HepG2 (cell line): Measurements from ENCODE around the gene BCAT1. TPM values are rescaled to one million over a fixed set of nuclear protein-coding genes. Genes with fewer than 3 reads are reported as not detected.

Experiments used
- ATAC-seq: fragments of 200-7000 bp; cut with Tn5 transposase; 3 replicates; pipeline ENCODE4 v1.9.1; 2020; ENCODE audit warnings: mild to moderate bottlenecking, moderate library complexity
- BruUV-seq: library from RNA; stranded (reverse); fragments of 400-500 nt; replicated peaks from 2 replicates; lab custom pipeline; 2021; lab: Mats Ljungman, UMichigan
- CTCF ChIA-PET: fragments of 300-600 bp; formaldehyde crosslinking; extraction: SDS; loops from one replicate; lab custom pipeline; 2021; ENCODE audit warnings: low total read pairs, inconsistent platforms, low intra/inter-chr PET ratio; lab: Yijun Ruan, JAX
- POLR2A ChIA-PET: fragments of 350-600 bp; sonication (Branson Sonifier 250); formaldehyde crosslinking; loops from one replicate; lab custom pipeline; 2020; ENCODE audit warnings: antibody characterized with exemption, inconsistent platforms; lab: Yijun Ruan, JAX
- DNase-seq: peaks from one replicate; pipeline ENCODE4 v3.0.0-alpha.2; 2015; ENCODE audit warnings: low spot score
- FAIRE-seq: peaks from 3 replicates; lab custom pipeline; 2011; peaks lifted over from hg19 to GRCh38; lab: Jason Lieb, UNC
- H2AFZ ChIP-seq: one replicate; pipeline ENCODE4 v1.6.1; 2011; ENCODE audit warnings: low read length, inconsistent platforms
- H3K27ac ChIP-seq: fragments of 300-600 bp; 3 replicates; pipeline ENCODE4 v1.8.0; 2011; ENCODE audit warnings: mixed run types, mild to moderate bottlenecking, mixed read lengths, low read length, inconsistent platforms; ENCODE audit not compliant: insufficient read depth; ENCODE audit errors: extremely low read length
- H3K27me3 ChIP-seq, 2 experiments: fragments of 200-600 bp in 1 of 2; 2 replicates in 1 of 2; 3 replicates in 1 of 2; pipeline versions ENCODE4 v1.6.0 to v1.8.0; 2011; ENCODE audit warnings: low read length in 2 of 2, mild to moderate bottlenecking in 2 of 2, moderate library complexity in 2 of 2, inconsistent platforms in 1 of 2; ENCODE audit not compliant: insufficient read depth in 2 of 2, control insufficient read depth in 1 of 2
- H3K36me3 ChIP-seq, 2 experiments: fragments of 200-600 bp in 1 of 2; replicated peaks in 1 of 2; 2 replicates in 1 of 2; 3 replicates in 1 of 2; pipeline versions ENCODE4 v1.5.1 to v1.8.0; 2011; ENCODE audit warnings: low read length in 2 of 2, inconsistent platforms in 1 of 2; ENCODE audit not compliant: insufficient read depth in 2 of 2, control insufficient read depth in 1 of 2
- H3K4me1 ChIP-seq: 2 replicates; pipeline ENCODE4 v1.5.1; 2012; ENCODE audit warnings: low read length, inconsistent platforms; ENCODE audit not compliant: insufficient read depth
- H3K4me2 ChIP-seq: 2 replicates; pipeline ENCODE4 v1.6.0; 2011; ENCODE audit warnings: low read depth, low read length, inconsistent platforms
- H3K4me3 ChIP-seq, 3 experiments: fragments of 200-600 bp in 1 of 3; sonication (generic), shearing (Covaris generic) in 1 of 3; replicated peaks in 1 of 3; 2 replicates each; pipeline ENCODE4 v1.5.1; 2011 to 2016; ENCODE audit warnings: low read length in 3 of 3, inconsistent platforms in 2 of 3, low read depth in 2 of 3, mild to moderate bottlenecking in 2 of 3, control low read depth in 1 of 3, mixed read lengths in 1 of 3; ENCODE audit not compliant: insufficient read depth in 1 of 3
- H3K79me2 ChIP-seq: one replicate; pipeline ENCODE4 v1.6.1; 2011; ENCODE audit warnings: low read length, inconsistent platforms; ENCODE audit not compliant: insufficient read depth
- H3K9ac ChIP-seq: 2 replicates; pipeline ENCODE4 v1.6.0; 2011; ENCODE audit warnings: mild to moderate bottlenecking, low read depth, low read length, inconsistent platforms; ENCODE audit not compliant: insufficient read depth
- H3K9me3 ChIP-seq: 2 replicates; pipeline ENCODE4 v1.5.1; 2012; ENCODE audit warnings: mild to moderate bottlenecking, low read length
- H4K20me1 ChIP-seq: 2 replicates; pipeline ENCODE4 v1.6.0; 2011; ENCODE audit warnings: inconsistent platforms, mild to moderate bottlenecking, low read length, moderate library complexity; ENCODE audit not compliant: insufficient read depth
- E2F2 ChIP-seq: sonication (generic); formaldehyde crosslinking; IDR thresholded peaks from 2 replicates; pipeline ENCODE4 v1.4.0; 2020; ENCODE audit warnings: missing genetic modification reagents, borderline replicate concordance
- ESRRA ChIP-seq: sonication (generic); formaldehyde crosslinking; IDR thresholded peaks from 2 replicates; pipeline ENCODE4 v1.5.1; 2020; ENCODE audit warnings: mild to moderate bottlenecking, low read depth, missing genetic modification reagents
- HNRNPK ChIP-seq: fragments of 200-400 bp; formaldehyde crosslinking; IDR thresholded peaks from 2 replicates; pipeline ENCODE4 v1.6.1; 2018; ENCODE audit warnings: low read length, low read depth, moderate library complexity, mild to moderate bottlenecking; ENCODE audit not compliant: poor library complexity, severe bottlenecking
- NFRKB ChIP-seq: fragments of 450-650 bp; IDR thresholded peaks from 2 replicates; pipeline ENCODE4 v1.6.1; 2017
- PHF8 ChIP-seq: sonication (generic); formaldehyde crosslinking; IDR thresholded peaks from 2 replicates; pipeline ENCODE4 v1.5.0; 2020; ENCODE audit warnings: missing genetic modification reagents
- RCOR2 ChIP-seq: IDR thresholded peaks from 2 replicates; pipeline ENCODE4 v1.6.1; 2016; ENCODE audit warnings: missing biosample characterization, missing genetic modification reagents
- ZNF234 ChIP-seq: sonication (generic); formaldehyde crosslinking; conservative IDR thresholded peaks from 2 replicates; pipeline ENCODE4 v1.5.1; 2020; ENCODE audit warnings: mild to moderate bottlenecking, missing genetic modification reagents
- ZNF652 ChIP-seq: IDR thresholded peaks from 2 replicates; pipeline ENCODE4 v1.6.1; 2016; ENCODE audit warnings: low read depth, borderline replicate concordance
- ZNF775 ChIP-seq: sonication (generic); formaldehyde crosslinking; IDR thresholded peaks from 2 replicates; pipeline ENCODE4 v1.4.0; 2020; ENCODE audit warnings: missing genetic modification reagents, mild to moderate bottlenecking, moderate library complexity, borderline replicate concordance
- WGBS: methylation state at CpG from one replicate; pipeline ENCODE4 v1.1.6; 2017; ENCODE audit warnings: low lambda C conversion rate; 5-methylcytosine and 5-hydroxymethylcytosine counted together
- in situ Hi-C: cut with HindIII; loops from 2 replicates; pipeline ENCODE4 v1.10.0; 2017; ENCODE audit warnings: low pct_unique_long_range_greater_than_20kb; ENCODE audit not compliant: extremely low pct_ligation_motif_present
- intact Hi-C: fragments of 100-400 bp; cut with micrococcal nuclease; formaldehyde crosslinking; loops from one replicate; pipeline ENCODE4 v1.10.0; 2022; ENCODE audit not compliant: unreplicated experiment
- polyA plus RNA-seq, 8 experiments: library from polyadenylated mRNA; depleted of rRNA in 3 of 8; stranded (reverse) in 7 of 8; unstranded in 1 of 8; fragments of >200 nt; fragmentation: Illumina TruSeq in 4 of 8; extraction: Trizol in 4 of 8; gene quantifications; 2 replicates each; pipeline versions ENCODE4 v1.2.1 to v1.2.3, GENCODE V29; 2011 to 2016; ENCODE audit warnings: low read depth in 4 of 8, missing spikeins in 1 of 8, mixed read lengths in 1 of 8; ENCODE audit not compliant: insufficient read depth in 1 of 8
- total RNA-seq, 5 experiments: library from RNA; depleted of rRNA; stranded (reverse); fragments of >200 nt; fragmentation: Illumina TruSeq; extraction: Trizol; gene quantifications; 2 replicates each; pipeline ENCODE4 v1.2.3, GENCODE V29; 2016; ENCODE audit warnings: low read depth in 1 of 5
- TF ChIP-seq, protein P1 (sequence below): sonication (generic); formaldehyde crosslinking; IDR thresholded peaks from 2 replicates; pipeline ENCODE4 v1.8.1; 2023; ENCODE audit warnings: mild to moderate bottlenecking, missing genetic modification reagents, borderline replicate concordance
- TF ChIP-seq, protein P2 (sequence below): sonication (generic); formaldehyde crosslinking; IDR thresholded peaks from 2 replicates; pipeline ENCODE4 v1.5.0; 2020; ENCODE audit warnings: mild to moderate bottlenecking, missing genetic modification reagents
- TF ChIP-seq, protein P3 (sequence below): sonication (generic); formaldehyde crosslinking; IDR thresholded peaks from 2 replicates; pipeline ENCODE4 v1.4.0; 2020; ENCODE audit warnings: missing genetic modification reagents, borderline replicate concordance

Gene BCAT1
- total and polyA plus RNA-seq, 2 of the 13 experiments (the other 11 are each of a cell fraction or from before 2014, with no cell fraction given) = 8.0 to 75.5 TPM

DNA sequence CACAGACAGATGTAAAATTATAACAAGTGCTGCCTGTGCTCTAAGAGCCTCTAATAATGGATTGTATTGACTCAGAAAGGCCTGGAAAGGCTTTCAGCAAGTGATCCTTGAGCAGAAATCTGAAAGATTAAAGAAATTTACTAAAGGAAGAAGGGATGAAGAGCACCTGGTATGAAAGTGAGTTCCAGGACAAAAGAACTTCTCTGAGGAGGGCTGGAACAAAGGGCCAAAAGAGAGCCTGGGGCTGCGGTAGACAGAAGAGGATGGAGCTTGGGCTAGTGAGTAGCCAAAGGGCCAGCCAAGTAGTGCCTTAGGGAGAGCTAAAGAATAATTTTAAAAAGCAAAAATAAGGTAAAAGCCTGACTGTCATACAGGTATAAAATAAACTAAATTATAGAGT is 44.0 kb downstream of the BCAT1 start:
- in situ Hi-C loops = no loop called here
- BruUV-seq = no TSS peak
- H3K9ac ChIP-seq = no peak overlapping the region
- H3K36me3 ChIP-seq = no peaks in the 10 kb centered on the region; a peak in 1 of 5 replicates
- H4K20me1 ChIP-seq = no peaks in the 10 kb centered on the region
- intact Hi-C loops = no loop called here
- ChIA-PET CTCF (no interaction called here), POLR2A (no interaction called here)
- no peak overlapping the region for H3K4me2 ChIP-seq
- H3K9me3 ChIP-seq = no peaks in the 10 kb centered on the region
- FAIRE-seq (no peak), DNase-seq (no peak), ATAC-seq (no peak)
- no peaks in the 10 kb centered on the region for H3K27me3 ChIP-seq
- H2AFZ ChIP-seq = no peak overlapping the region
- H3K4me3 ChIP-seq = no peak overlapping the region
- no peaks in the 10 kb centered on the region for H3K4me1 ChIP-seq
- H3K27ac ChIP-seq = no peak overlapping the region
- no peaks in the 10 kb centered on the region for H3K79me2 ChIP-seq
- 97% methylated on average over 1 of the region's 1 CpG for WGBS
- no peak for TF ChIP-seq E2F2 (CRISPR knock-in tag)
- TF ChIP-seq ZNF775 (CRISPR knock-in tag) = no peak

DNA sequence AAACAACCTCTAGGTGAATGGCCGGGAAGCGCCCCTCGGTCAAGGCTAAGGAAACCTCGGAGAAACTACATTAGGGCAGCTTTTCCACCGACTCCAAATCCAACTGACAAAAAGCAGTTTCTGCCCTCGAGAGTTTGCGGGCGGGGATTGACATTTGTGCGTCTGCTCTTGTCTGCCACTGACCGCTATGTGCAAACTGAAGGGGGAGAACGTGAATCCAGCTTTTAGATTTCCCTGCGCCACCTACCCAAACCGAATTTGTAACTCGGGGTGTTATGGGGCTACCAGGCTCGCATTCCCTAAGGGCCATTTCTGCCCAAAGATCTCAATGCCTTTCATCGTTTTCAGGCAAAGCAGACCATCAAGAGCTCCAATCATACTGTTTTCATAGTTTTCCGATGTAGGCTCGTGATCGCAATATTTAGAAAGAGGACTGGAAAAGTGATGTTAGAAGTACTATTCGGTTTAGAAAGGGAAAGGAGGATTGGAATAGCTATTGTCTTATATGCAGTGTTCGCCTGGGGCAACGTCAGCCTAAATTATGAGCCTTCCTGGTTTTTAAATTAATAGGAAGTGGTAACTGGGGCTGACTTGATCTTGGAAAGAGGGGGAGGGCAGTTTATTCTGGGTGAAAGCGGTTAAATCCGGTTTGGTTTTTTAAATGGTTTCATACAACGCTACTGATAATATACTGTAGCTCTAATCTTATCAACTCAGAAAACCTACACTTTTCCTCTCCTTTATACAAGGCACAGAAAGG is 45.4 kb downstream of the BCAT1 start:
- Histone ChIP-seq H3K4me2 (no peak overlapping the region), H4K20me1 (no peaks in the 10 kb centered on the region), H3K9me3 (no peaks in the 10 kb centered on the region), H3K27me3 (no peaks in the 10 kb centered on the region), H3K36me3 (no peaks in the 10 kb centered on the region; a peak in 1 of 5 replicates), H2AFZ (no peak overlapping the region), H3K9ac (no peak overlapping the region), H3K4me3 (no peak overlapping the region), H3K4me1 (no peaks in the 10 kb centered on the region), H3K27ac (no peak overlapping the region), H3K79me2 (no peaks in the 10 kb centered on the region)
- ATAC-seq (no peak), FAIRE-seq (no peak), DNase-seq (no peak)
- in situ Hi-C loops = no loop called here
- WGBS = 97% methylated on average over 25 of the region's 25 CpGs
- intact Hi-C loops = no loop called here
- ChIA-PET CTCF (no interaction called here), POLR2A (no interaction called here)
- no TSS peak for BruUV-seq
- TF ChIP-seq PHF8 (CRISPR knock-in tag) (no peak), HNRNPK (no peak), NFRKB (no peak), ZNF652 (no peak), RCOR2 (CRISPR knock-in tag) (no peak), ESRRA (CRISPR knock-in tag) (no peak), ZNF234 (CRISPR knock-in tag) (no peak)
- TF ChIP-seq, protein P1, sequence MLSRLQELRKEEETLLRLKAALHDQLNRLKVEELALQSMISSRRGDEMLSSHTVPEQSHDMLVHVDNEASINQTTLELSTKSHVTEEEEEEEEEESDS (CRISPR knock-in tag) = no peak
- TF ChIP-seq, protein P2, sequence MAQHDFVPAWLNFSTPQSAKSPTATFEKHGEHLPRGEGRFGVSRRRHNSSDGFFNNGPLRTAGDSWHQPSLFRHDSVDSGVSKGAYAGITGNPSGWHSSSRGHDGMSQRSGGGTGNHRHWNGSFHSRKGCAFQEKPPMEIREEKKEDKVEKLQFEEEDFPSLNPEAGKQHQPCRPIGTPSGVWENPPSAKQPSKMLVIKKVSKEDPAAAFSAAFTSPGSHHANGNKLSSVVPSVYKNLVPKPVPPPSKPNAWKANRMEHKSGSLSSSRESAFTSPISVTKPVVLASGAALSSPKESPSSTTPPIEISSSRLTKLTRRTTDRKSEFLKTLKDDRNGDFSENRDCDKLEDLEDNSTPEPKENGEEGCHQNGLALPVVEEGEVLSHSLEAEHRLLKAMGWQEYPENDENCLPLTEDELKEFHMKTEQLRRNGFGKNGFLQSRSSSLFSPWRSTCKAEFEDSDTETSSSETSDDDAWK = no peak
- TF ChIP-seq, protein P3, sequence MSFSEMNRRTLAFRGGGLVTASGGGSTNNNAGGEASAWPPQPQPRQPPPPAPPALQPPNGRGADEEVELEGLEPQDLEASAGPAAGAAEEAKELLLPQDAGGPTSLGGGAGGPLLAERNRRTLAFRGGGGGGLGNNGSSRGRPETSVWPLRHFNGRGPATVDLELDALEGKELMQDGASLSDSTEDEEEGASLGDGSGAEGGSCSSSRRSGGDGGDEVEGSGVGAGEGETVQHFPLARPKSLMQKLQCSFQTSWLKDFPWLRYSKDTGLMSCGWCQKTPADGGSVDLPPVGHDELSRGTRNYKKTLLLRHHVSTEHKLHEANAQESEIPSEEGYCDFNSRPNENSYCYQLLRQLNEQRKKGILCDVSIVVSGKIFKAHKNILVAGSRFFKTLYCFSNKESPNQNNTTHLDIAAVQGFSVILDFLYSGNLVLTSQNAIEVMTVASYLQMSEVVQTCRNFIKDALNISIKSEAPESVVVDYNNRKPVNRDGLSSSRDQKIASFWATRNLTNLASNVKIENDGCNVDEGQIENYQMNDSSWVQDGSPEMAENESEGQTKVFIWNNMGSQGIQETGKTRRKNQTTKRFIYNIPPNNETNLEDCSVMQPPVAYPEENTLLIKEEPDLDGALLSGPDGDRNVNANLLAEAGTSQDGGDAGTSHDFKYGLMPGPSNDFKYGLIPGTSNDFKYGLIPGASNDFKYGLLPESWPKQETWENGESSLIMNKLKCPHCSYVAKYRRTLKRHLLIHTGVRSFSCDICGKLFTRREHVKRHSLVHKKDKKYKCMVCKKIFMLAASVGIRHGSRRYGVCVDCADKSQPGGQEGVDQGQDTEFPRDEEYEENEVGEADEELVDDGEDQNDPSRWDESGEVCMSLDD = no peak
